Sigmoid colon (tissue), 4 donors: Measurements from ENCODE around the gene EBP.

Experiments used
- CTCF ChIP-seq, 4 experiments: fragments of 450-650 bp in 3 of 4; fragments of 200-600 bp in 1 of 4; IDR thresholded peaks; one replicate each; pipeline ENCODE4 v1.5.1; 2016 to 2019; ENCODE audit warnings: antibody characterized with exemption in 4 of 4, mild to moderate bottlenecking in 3 of 4, moderate library complexity in 2 of 4
- EP300 ChIP-seq, 4 donors: sonication (generic); formaldehyde crosslinking; IDR thresholded peaks; one replicate each; pipeline ENCODE4 v1.6.1; 2017; ENCODE audit warnings: antibody characterized with exemption in 4 of 4
- POLR2AphosphoS5 ChIP-seq, 4 donors: sonication (generic); formaldehyde crosslinking; IDR thresholded peaks; one replicate each; pipeline ENCODE4 v1.6.1; 2017; ENCODE audit warnings: antibody characterized with exemption in 4 of 4

GRCh38 chrX:48559636-48560035, 38.0 kb downstream of the EBP start:
- no peak for TF ChIP-seq CTCF (IDR thresholded peaks at IDR 0.05)
- TF ChIP-seq POLR2AphosphoS5 (IDR thresholded peaks at IDR 0.05), result no peak
- TF ChIP-seq EP300 (IDR thresholded peaks at IDR 0.05), result no peak
